Measurements from ENCODE around the gene SPTBN1.

SPTBN1 gene

DNA sequence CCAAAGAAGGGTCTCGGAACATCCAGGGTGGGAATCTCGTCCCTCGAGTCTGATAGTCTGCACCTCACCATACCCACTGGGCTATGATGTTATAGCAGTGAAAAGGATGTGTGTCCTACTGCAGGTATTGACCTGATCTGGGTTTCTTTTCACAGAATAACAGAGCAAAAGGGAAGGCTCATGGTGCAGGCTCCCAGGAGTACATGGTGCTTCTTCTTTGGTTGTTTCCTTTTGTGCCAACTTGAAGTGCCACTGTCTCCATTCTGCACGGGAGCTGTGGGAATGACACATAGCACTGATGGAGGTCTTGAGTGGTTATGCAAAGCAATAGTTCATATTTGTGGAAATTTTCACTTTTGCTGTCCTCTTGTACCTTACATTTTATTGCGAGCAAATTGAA lies 195.2 kb downstream of the SPTBN1 start:
- TF ChIP-seq ZFX (IDR thresholded peaks at IDR 0.05): no peak
- TF ChIP-seq CTCF (conservative IDR thresholded peaks at IDR 0.05): no peak
- no peak overlapping the region for H3K27ac ChIP-seq

DNA sequence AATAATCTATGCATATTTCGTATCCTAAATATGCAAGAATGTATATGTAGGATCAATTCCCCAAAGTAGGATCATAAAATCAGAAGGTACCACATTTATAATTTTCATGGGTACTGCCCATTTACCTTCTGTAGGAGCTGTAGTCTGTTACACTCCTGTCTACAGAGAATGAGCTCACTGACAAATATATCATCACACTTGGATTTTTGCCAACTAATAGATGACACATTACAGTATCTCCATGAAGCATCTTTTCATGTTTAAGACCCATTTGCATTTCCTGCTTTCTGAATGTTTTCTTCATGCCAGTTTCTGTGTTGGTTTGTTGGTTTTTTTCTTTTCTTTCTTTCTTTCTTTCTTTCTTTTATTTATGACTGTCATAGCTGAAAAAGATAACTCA lies 196.4 kb downstream of the SPTBN1 start:
- TF ChIP-seq ZFX (IDR thresholded peaks at IDR 0.05) (no peak), CTCF (conservative IDR thresholded peaks at IDR 0.05) (no peak)
- H3K27ac ChIP-seq: no peak overlapping the region

DNA sequence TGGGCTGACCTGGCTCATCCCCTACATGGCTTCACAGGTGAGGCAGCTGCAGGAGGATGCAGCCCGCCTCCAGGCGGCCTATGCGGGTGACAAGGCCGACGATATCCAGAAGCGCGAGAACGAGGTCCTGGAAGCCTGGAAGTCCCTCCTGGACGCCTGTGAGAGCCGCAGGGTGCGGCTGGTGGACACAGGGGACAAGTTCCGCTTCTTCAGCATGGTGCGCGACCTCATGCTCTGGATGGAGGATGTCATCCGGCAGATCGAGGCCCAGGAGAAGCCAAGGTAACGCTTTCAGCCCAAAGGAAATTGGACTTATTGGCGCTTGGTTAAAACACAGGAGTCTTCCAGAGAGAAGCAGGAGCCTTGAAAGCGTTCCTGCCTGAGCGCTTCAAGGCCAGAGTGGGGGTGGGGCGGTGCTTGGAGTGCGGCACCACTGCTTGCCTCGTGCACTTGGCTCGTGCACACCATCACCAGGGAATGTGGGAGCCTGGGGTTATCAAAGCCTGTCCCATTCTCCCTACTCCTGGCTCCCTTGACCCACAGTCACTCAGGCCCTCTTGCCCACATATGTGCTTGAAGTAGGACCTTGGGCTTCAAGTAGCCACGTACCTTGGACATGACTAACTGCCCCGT lies 197.6 kb downstream of the SPTBN1 start:
- no peak overlapping the region for H3K27ac ChIP-seq
- TF ChIP-seq CTCF (conservative IDR thresholded peaks at IDR 0.05) (no peak), ZFX (IDR thresholded peaks at IDR 0.05) (no peak)

GRCh38 chr2:54655046-54655809 lies 199.1 kb downstream of the SPTBN1 start:
- H3K27ac ChIP-seq: no peak overlapping the region
- no peak for TF ChIP-seq CTCF (conservative IDR thresholded peaks at IDR 0.05)
- TF ChIP-seq ZFX (IDR thresholded peaks at IDR 0.05): no peak

DNA sequence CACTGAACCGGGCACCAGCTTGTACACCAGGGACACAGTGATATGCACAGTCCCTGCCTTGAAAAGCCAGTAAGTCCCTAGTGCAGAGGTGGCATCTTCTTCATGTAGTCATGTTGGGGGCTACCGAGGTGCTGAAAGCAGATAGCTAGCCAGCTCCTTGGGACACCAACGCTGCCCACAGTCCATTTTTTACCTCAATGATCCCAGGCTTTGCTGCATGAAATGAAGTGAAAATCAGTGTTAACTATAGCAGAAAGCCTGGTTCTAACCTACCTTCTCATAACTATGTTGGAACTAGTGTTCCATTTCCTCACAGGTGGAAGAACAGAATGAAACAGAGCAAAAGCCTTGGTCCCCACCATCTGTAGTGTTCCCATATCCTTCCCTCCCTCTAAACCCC lies 200.7 kb downstream of the SPTBN1 start:
- H3K27ac ChIP-seq: no peak overlapping the region
- TF ChIP-seq CTCF (conservative IDR thresholded peaks at IDR 0.05): no peak
- no peak for TF ChIP-seq ZFX (IDR thresholded peaks at IDR 0.05)

DNA sequence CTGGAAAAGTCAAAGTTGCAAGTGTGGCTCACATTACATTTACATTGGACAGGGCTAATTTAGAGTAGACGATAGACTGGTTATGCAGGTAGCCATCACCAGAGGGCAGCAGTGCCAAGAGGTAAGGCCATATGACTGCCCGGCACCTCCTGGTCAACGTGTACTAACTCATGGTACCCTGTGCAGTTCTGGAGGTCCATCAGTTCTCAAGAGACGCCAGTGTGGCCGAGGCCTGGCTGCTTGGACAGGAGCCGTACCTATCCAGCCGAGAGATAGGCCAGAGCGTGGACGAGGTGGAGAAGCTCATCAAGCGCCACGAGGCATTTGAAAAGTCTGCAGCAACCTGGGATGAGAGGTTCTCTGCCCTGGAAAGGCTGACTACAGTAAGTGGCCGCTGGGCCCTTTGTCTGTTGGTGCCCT lies 201.5 kb downstream of the SPTBN1 start:
- TF ChIP-seq ZFX (IDR thresholded peaks at IDR 0.05) (no peak), CTCF (conservative IDR thresholded peaks at IDR 0.05) (peak; percentile 73)
- H3K27ac ChIP-seq: no peak overlapping the region

GRCh38 chr2:54658564-54659071 lies 202.5 kb downstream of the SPTBN1 start:
- no peak overlapping the region for H3K27ac ChIP-seq
- TF ChIP-seq CTCF (conservative IDR thresholded peaks at IDR 0.05) (no peak), ZFX (IDR thresholded peaks at IDR 0.05) (no peak)

Measured in C4-2B (cell line).